ENCODE measurements around the gene CXCL13. TPM values are rescaled to one million over a fixed set of nuclear protein-coding genes. Genes with fewer than 3 reads are reported as not detected.
"Not testable (repeated sequence)": the region's sequence is repeated elsewhere in the genome, so short reads cannot be mapped to it uniquely, and the experiment has no call there.

Gene CXCL13
- polyA plus RNA-seq, 3 donors = not detected

DNA sequence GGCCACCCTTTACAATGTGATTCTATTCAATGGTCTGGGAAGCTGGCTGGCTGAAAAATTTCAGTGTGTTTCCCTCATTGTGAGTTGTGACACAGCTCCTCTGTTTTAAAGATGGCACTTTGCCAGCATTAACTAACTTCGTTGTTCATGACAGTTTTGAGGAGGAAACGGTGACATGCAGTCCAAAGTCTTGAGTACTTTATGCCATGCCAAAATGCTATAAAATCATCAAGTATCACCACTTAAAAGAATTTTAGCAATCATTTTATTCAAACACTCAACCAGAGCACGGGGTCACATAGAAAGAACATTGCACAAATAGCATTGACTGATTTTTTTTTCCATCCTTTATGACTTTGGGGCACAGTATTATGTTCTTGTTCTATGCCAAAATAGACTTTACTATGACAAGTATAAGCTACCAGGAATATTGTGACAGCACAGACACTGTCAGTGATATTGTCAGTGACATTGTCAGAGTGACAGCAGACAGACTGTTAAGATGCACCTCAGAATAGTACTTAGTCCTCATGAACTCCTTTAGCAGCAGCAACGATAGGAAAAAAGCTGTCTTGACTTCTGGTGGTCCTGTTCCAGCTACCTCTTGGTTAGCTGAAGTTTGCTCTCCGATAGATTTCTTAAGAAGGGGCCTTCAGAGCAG lies 46.7 kb downstream of the CXCL13 start:
- peaks cover 0 to 10% of the 10 kb centered on the region in 2 donors for H3K9me3 ChIP-seq (replicated peaks in 1 of 2; ENCODE audit: control insufficient read depth in 1 of 2, insufficient read depth in 1 of 2, low read length in 2 of 2)
- H4K20me1 ChIP-seq (ENCODE audit: insufficient read depth, low read length) = no peaks in the 10 kb centered on the region
- Mint-ChIP-seq H3K4me3 (no peak overlapping the region), H3K9me3 (peaks cover 3 to 11% (median 6%) of the 10 kb centered on the region in 7 donors), H3K27me3 (ENCODE audit: low read depth in 3 of 3) (no peaks in the 10 kb centered on the region), H3K36me3 (no peaks in the 10 kb centered on the region), H3K4me1 (peaks cover 2% of the 10 kb centered on the region), H3K27ac (no peak overlapping the region)
- H3K36me3 ChIP-seq (replicated peaks in 1 of 2; ENCODE audit: control insufficient read depth in 1 of 2, insufficient read depth in 2 of 2, low read length in 2 of 2) = no peaks in the 10 kb centered on the region
- H3K4me2 ChIP-seq (replicated peaks; ENCODE audit: extremely low read depth, low read length, poor library complexity, severe bottlenecking) = no peak overlapping the region
- H3K27me3 ChIP-seq (ENCODE audit: control insufficient read depth in 2 of 2, insufficient read depth in 2 of 2, low read length in 2 of 2) = no peaks in the 10 kb centered on the region
- H3K9ac ChIP-seq (ENCODE audit: insufficient read depth, low read length, poor library complexity, severe bottlenecking) = no peak overlapping the region
- DNase-seq = no peak
- H3K4me3 ChIP-seq (replicated peaks in 1 of 3; ENCODE audit: low read depth in 2 of 3, low read length in 3 of 3) = no peak overlapping the region
- H2AFZ ChIP-seq (ENCODE audit: insufficient read depth, low read depth, low read length, poor library complexity, severe bottlenecking) = no peak overlapping the region
- TF ChIP-seq, protein P1, sequence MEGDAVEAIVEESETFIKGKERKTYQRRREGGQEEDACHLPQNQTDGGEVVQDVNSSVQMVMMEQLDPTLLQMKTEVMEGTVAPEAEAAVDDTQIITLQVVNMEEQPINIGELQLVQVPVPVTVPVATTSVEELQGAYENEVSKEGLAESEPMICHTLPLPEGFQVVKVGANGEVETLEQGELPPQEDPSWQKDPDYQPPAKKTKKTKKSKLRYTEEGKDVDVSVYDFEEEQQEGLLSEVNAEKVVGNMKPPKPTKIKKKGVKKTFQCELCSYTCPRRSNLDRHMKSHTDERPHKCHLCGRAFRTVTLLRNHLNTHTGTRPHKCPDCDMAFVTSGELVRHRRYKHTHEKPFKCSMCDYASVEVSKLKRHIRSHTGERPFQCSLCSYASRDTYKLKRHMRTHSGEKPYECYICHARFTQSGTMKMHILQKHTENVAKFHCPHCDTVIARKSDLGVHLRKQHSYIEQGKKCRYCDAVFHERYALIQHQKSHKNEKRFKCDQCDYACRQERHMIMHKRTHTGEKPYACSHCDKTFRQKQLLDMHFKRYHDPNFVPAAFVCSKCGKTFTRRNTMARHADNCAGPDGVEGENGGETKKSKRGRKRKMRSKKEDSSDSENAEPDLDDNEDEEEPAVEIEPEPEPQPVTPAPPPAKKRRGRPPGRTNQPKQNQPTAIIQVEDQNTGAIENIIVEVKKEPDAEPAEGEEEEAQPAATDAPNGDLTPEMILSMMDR (IDR thresholded peaks at IDR 0.05) = no peak
- H3K4me1 ChIP-seq (ENCODE audit: control insufficient read depth in 1 of 2, insufficient read depth in 2 of 2, low read length in 2 of 2) = no peaks in the 10 kb centered on the region
- H3K27ac ChIP-seq (ENCODE audit: low read depth in 1 of 2, low read length in 2 of 2) = no peak overlapping the region
- intact Hi-C loops (cut with micrococcal nuclease) = no loop called here
- no peaks in the 10 kb centered on the region for H3K79me2 ChIP-seq (ENCODE audit: insufficient read depth, low read length)
- 46% methylated on average over 5 of the region's 5 CpGs for WGBS (ENCODE audit: insufficient coverage)

DNA sequence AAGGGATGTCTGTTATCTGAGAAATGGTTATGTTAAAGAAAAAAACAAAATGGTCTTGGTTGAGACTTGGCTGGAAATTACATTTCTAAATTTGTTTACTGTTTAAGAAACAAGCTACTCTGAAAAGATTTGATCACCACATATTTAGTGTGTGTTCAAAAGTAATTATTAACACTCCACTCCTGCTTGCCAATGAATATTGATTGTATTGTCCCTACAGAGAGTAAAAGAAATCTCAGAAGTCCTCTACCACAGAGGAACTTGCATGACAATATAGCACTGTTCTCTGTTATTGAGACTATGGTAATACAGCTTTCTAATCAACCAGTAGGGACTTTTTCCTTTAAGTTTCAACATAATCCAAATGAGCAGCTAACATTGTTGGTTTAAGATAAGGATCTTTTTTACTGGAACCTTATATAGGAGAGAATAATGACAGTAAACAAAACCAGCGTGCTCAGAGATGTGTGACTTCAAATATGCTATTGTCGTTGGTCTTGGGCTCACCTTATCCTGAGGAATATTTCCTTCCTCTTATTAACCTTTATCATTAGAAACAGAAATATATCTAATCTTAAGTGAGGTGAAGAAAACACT lies 47.6 kb downstream of the CXCL13 start:
- Histone ChIP-seq H3K27me3 (ENCODE audit: control insufficient read depth in 2 of 2, insufficient read depth in 2 of 2, low read length in 2 of 2) (no peaks in the 10 kb centered on the region), H3K4me1 (ENCODE audit: control insufficient read depth in 1 of 2, insufficient read depth in 2 of 2, low read length in 2 of 2) (no peaks in the 10 kb centered on the region), H3K9ac (ENCODE audit: insufficient read depth, low read length, poor library complexity, severe bottlenecking) (no peak overlapping the region), H3K9me3 (replicated peaks in 1 of 2; ENCODE audit: control insufficient read depth in 1 of 2, insufficient read depth in 1 of 2, low read length in 2 of 2) (peaks cover 0 to 10% of the 10 kb centered on the region in 2 donors), H3K36me3 (replicated peaks in 1 of 2; ENCODE audit: control insufficient read depth in 1 of 2, insufficient read depth in 2 of 2, low read length in 2 of 2) (no peaks in the 10 kb centered on the region), H3K4me3 (replicated peaks in 1 of 3; ENCODE audit: low read depth in 2 of 3, low read length in 3 of 3) (no peak overlapping the region), H4K20me1 (ENCODE audit: insufficient read depth, low read length) (no peaks in the 10 kb centered on the region), H2AFZ (ENCODE audit: insufficient read depth, low read depth, low read length, poor library complexity, severe bottlenecking) (no peak overlapping the region), H3K4me2 (replicated peaks; ENCODE audit: extremely low read depth, low read length, poor library complexity, severe bottlenecking) (no peak overlapping the region), H3K27ac (ENCODE audit: low read depth in 1 of 2, low read length in 2 of 2) (no peak overlapping the region), H3K79me2 (ENCODE audit: insufficient read depth, low read length) (no peaks in the 10 kb centered on the region)
- intact Hi-C loops (cut with micrococcal nuclease) = no loop called here
- Mint-ChIP-seq H3K27ac (no peak overlapping the region), H3K4me3 (no peak overlapping the region), H3K27me3 (ENCODE audit: low read depth in 3 of 3) (no peaks in the 10 kb centered on the region), H3K9me3 (peaks cover 5 to 14% (median 10%) of the 10 kb centered on the region in 7 donors), H3K36me3 (no peaks in the 10 kb centered on the region), H3K4me1 (peaks cover 2% of the 10 kb centered on the region)
- DNase-seq = no peak
- WGBS (ENCODE audit: insufficient coverage) = no CpG with 5 or more reads among the region's 2 CpGs
- TF ChIP-seq, protein P1 (IDR thresholded peaks at IDR 0.05) = no peak

DNA sequence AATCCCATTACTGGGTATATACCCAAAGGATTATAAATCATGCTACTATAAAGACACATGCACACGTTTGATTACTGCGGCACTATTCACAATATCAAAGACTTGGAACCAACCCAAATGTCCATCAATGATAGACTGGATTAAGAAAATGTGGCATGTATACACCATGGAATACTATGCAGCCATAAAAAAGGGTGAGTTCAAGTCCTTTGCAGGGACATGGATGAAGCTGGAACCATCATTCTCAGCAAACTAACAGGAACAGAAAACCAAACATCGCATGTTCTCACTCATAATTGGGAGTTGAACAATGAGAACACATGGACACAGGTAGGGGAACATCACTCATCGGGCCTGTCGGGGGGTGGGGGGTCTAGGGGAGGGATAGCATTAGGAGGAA lies 54.7 kb downstream of the CXCL13 start:
- H3K27ac ChIP-seq (ENCODE audit: low read depth in 1 of 2, low read length in 2 of 2); H3K79me2 ChIP-seq (ENCODE audit: insufficient read depth, low read length); H3K9me3 ChIP-seq (replicated peaks in 1 of 2; ENCODE audit: control insufficient read depth in 1 of 2, insufficient read depth in 1 of 2, low read length in 2 of 2); H3K36me3 Mint-ChIP-seq; intact Hi-C loops (cut with micrococcal nuclease); H2AFZ ChIP-seq (ENCODE audit: insufficient read depth, low read depth, low read length, poor library complexity, severe bottlenecking); H3K27me3 ChIP-seq (ENCODE audit: control insufficient read depth in 2 of 2, insufficient read depth in 2 of 2, low read length in 2 of 2); DNase-seq; H3K4me3 Mint-ChIP-seq; H3K27me3 Mint-ChIP-seq (ENCODE audit: low read depth in 3 of 3); H3K4me2 ChIP-seq (replicated peaks; ENCODE audit: extremely low read depth, low read length, poor library complexity, severe bottlenecking); H4K20me1 ChIP-seq (ENCODE audit: insufficient read depth, low read length); H3K4me1 ChIP-seq (ENCODE audit: control insufficient read depth in 1 of 2, insufficient read depth in 2 of 2, low read length in 2 of 2); H3K9ac ChIP-seq (ENCODE audit: insufficient read depth, low read length, poor library complexity, severe bottlenecking); H3K36me3 ChIP-seq (replicated peaks in 1 of 2; ENCODE audit: control insufficient read depth in 1 of 2, insufficient read depth in 2 of 2, low read length in 2 of 2); H3K4me1 Mint-ChIP-seq; H3K27ac Mint-ChIP-seq; H3K4me3 ChIP-seq (replicated peaks in 1 of 3; ENCODE audit: low read depth in 2 of 3, low read length in 3 of 3): not testable (repeated sequence)
- no CpG with 5 or more reads among the region's 5 CpGs for WGBS (ENCODE audit: insufficient coverage)
- peaks cover 5 to 12% (median 9%) of the 10 kb centered on the region in 7 donors for H3K9me3 Mint-ChIP-seq

Measured in CD14-positive monocyte (primary cell).